Measurements from ENCODE around the gene LCOR. TPM values are rescaled to one million over a fixed set of nuclear protein-coding genes. Genes with fewer than 3 reads are reported as not detected.
A peak's percentile ranks its signal among the peaks of the same experiment; 100 is the strongest.

LCOR gene
- total and polyA plus RNA-seq, 2 experiments from 2014 or later: 26.1 to 48.7 TPM

DNA sequence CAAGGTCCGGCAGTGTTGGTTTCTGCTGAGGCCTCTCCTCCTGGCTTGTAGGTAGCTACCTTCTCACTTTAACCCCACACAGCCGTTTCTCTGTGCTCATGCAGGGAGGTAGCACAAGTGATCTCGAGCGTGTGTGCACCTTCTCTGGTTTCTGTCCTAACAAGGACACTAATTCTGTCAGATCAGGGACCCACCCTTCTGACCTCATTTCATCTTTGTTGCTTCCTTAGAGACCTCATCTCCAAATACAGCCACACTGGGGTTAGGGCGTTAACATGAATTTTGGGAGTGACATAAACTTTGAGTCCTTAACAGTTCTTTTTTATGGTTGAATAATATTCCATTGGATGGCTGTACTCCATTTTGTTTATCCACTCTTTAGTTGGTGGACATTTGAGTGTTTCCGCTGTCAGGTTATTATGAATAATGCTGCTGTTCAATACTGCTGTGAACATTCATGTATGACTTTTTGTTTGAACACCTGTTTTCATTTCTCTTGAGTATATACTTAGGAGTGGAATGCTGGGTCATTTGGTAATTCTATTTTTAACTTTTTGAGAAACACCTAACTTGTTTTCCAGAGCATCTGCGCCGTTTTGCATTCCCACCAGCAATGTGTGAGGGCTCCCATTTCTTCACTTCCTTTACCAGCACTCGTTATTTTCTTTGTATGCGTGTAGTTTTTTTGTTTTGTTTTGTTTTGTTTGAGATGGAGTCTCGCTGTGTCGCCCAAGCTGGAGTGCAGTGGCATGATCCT lies 57.5 kb downstream of the LCOR start:
- Histone ChIP-seq H3K9me3 (ENCODE audit: low read depth) (peaks cover 8% of the 10 kb centered on the region), H4K20me1 (ENCODE audit: insufficient read depth, poor library complexity, severe bottlenecking) (peaks cover 7% of the 10 kb centered on the region), H3K9me2 (replicated peaks; ENCODE audit: insufficient read depth) (no peaks in the 10 kb centered on the region), H3K4me2 (peak overlapping the region; percentile 53), H3K4me1 (ENCODE audit: insufficient read depth) (peaks cover 9% of the 10 kb centered on the region), H3K27me3 (no peaks in the 10 kb centered on the region), H2AFZ (no peak overlapping the region), H3K27ac (peak overlapping the region; percentile 13), H3K79me2 (peaks cover 95% of the 10 kb centered on the region), H3K4me3 (no peak overlapping the region), H3K36me3 (replicated peaks; ENCODE audit: insufficient read depth, low read depth) (no peaks in the 10 kb centered on the region)
- WGBS (ENCODE audit: low lambda C conversion rate, missing lambda C conversion rate): 92% methylated on average over 12 of the region's 12 CpGs
- TF ChIP-seq EZH2phosphoT487 (IDR thresholded peaks at IDR 0.05; ENCODE audit: low read depth, severe bottlenecking, unreplicated experiment) (no peak), EZH2 (IDR thresholded peaks at IDR 0.05; ENCODE audit: borderline replicate concordance) (no peak)
- TF ChIP-seq, protein P1, sequence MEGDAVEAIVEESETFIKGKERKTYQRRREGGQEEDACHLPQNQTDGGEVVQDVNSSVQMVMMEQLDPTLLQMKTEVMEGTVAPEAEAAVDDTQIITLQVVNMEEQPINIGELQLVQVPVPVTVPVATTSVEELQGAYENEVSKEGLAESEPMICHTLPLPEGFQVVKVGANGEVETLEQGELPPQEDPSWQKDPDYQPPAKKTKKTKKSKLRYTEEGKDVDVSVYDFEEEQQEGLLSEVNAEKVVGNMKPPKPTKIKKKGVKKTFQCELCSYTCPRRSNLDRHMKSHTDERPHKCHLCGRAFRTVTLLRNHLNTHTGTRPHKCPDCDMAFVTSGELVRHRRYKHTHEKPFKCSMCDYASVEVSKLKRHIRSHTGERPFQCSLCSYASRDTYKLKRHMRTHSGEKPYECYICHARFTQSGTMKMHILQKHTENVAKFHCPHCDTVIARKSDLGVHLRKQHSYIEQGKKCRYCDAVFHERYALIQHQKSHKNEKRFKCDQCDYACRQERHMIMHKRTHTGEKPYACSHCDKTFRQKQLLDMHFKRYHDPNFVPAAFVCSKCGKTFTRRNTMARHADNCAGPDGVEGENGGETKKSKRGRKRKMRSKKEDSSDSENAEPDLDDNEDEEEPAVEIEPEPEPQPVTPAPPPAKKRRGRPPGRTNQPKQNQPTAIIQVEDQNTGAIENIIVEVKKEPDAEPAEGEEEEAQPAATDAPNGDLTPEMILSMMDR (IDR thresholded peaks at IDR 0.05; ENCODE audit: poor library complexity): no peak
- no peak for DNase-seq (ENCODE audit: low spot score)

DNA sequence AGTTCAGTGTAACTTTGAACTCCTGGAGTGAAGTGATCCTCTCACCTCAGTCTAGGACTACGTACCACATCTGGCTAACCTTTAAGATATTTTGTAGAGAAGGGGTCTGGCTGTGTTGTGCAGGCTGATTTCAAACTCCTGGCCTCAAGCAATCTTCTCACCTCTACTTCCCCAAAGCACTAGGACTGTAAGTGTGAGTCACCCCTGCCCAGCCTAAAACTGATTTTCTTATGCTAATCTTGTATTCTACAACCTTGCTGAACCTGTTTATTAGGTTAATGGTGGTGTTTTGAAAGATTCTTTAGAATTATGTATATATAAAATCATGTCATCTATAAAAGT lies 58.0 kb downstream of the LCOR start:
- H3K4me1 ChIP-seq (ENCODE audit: insufficient read depth): peaks cover 9% of the 10 kb centered on the region
- peak overlapping the region; percentile 53 for H3K4me2 ChIP-seq
- 84% methylated on average over 1 of the region's 1 CpG for WGBS (ENCODE audit: low lambda C conversion rate, missing lambda C conversion rate)
- H2AFZ ChIP-seq: no peak overlapping the region
- TF ChIP-seq EZH2 (IDR thresholded peaks at IDR 0.05; ENCODE audit: borderline replicate concordance) (no peak), EZH2phosphoT487 (IDR thresholded peaks at IDR 0.05; ENCODE audit: low read depth, severe bottlenecking, unreplicated experiment) (no peak)
- TF ChIP-seq, protein P1 (IDR thresholded peaks at IDR 0.05; ENCODE audit: poor library complexity): no peak
- no peaks in the 10 kb centered on the region for H3K9me2 ChIP-seq (replicated peaks; ENCODE audit: insufficient read depth)
- H4K20me1 ChIP-seq (ENCODE audit: insufficient read depth, poor library complexity, severe bottlenecking): peaks cover 11% of the 10 kb centered on the region
- no peaks in the 10 kb centered on the region for H3K27me3 ChIP-seq
- H3K9me3 ChIP-seq (ENCODE audit: low read depth): peaks cover 8% of the 10 kb centered on the region
- no peaks in the 10 kb centered on the region for H3K36me3 ChIP-seq (replicated peaks; ENCODE audit: insufficient read depth, low read depth)
- peaks cover 95% of the 10 kb centered on the region for H3K79me2 ChIP-seq
- DNase-seq (ENCODE audit: low spot score): peak; percentile 7
- H3K4me3 ChIP-seq: no peak overlapping the region
- H3K27ac ChIP-seq: peak overlapping the region; percentile 13

DNA sequence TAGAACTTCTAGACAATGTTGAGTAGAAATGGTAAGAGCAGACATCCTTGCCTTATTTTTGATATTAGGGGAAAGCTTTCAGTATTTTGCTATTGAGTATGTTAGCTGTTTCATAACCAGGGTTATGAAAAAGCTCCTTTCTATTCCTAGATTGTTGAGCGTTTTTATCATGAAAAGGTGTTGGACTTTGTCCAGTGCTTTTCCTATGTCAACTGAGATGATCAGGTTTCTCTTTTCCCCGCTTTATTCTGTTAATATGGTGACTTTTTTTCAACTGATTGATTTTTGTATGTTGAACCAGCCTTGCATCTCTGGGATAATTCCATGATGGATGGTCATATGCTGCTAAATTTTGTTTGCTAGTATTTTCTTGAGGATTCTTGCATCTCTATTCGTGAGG lies 58.5 kb downstream of the LCOR start:
- peaks cover 8% of the 10 kb centered on the region for H3K9me3 ChIP-seq (ENCODE audit: low read depth)
- TF ChIP-seq EZH2 (IDR thresholded peaks at IDR 0.05; ENCODE audit: borderline replicate concordance) (no peak), EZH2phosphoT487 (IDR thresholded peaks at IDR 0.05; ENCODE audit: low read depth, severe bottlenecking, unreplicated experiment) (no peak)
- TF ChIP-seq, protein P1 (IDR thresholded peaks at IDR 0.05; ENCODE audit: poor library complexity): no peak
- peaks cover 13% of the 10 kb centered on the region for H4K20me1 ChIP-seq (ENCODE audit: insufficient read depth, poor library complexity, severe bottlenecking)
- H3K9me2 ChIP-seq (replicated peaks; ENCODE audit: insufficient read depth): no peaks in the 10 kb centered on the region
- peak overlapping the region; percentile 53 for H3K4me2 ChIP-seq
- H3K27ac ChIP-seq: peak overlapping the region; percentile 17
- peaks cover 95% of the 10 kb centered on the region for H3K79me2 ChIP-seq
- DNase-seq (ENCODE audit: low spot score): peak; percentile 8
- no peaks in the 10 kb centered on the region for H3K27me3 ChIP-seq
- no peak overlapping the region for H2AFZ ChIP-seq
- H3K4me1 ChIP-seq (ENCODE audit: insufficient read depth): peaks cover 9% of the 10 kb centered on the region
- no peaks in the 10 kb centered on the region for H3K36me3 ChIP-seq (replicated peaks; ENCODE audit: insufficient read depth, low read depth)
- H3K4me3 ChIP-seq: no peak overlapping the region
- WGBS (ENCODE audit: low lambda C conversion rate, missing lambda C conversion rate): 74% methylated on average over 3 of the region's 3 CpGs
